A673 (cell line): ENCODE measurements around the gene TNFRSF12A. TPM values are rescaled to one million over a fixed set of nuclear protein-coding genes. Genes with fewer than 3 reads are reported as not detected.

Source experiments
- BruUV-seq: library from RNA; stranded (reverse); fragments of 400-500 nt; replicated peaks from 2 replicates; lab custom pipeline; 2021; lab: Mats Ljungman, UMichigan
- CTCF ChIA-PET: fragments of 300-600 bp; sonication (Branson Sonifier 250); formaldehyde crosslinking; loops from one replicate; lab custom pipeline; 2022; ENCODE audit warnings: antibody characterized with exemption; lab: Charles Lee
- POLR2A ChIA-PET: fragments of 300-600 bp; sonication (Branson Sonifier 250); formaldehyde crosslinking; loops from one replicate; lab custom pipeline; 2022; ENCODE audit warnings: antibody characterized with exemption; ENCODE audit not compliant: low non-redundant PET; lab: Charles Lee
- DNase-seq: peaks from one replicate; pipeline ENCODE4 v3.0.0-alpha.2; 2015; ENCODE audit warnings: low spot score
- H3K27ac ChIP-seq: fragments of 200-600 bp; sonication (generic); 2 replicates; pipeline ENCODE4 v1.5.1; 2016; ENCODE audit warnings: mixed run types, low read depth, mild to moderate bottlenecking, mixed read lengths, antibody characterized with exemption, low read length; ENCODE audit not compliant: poor library complexity, severe bottlenecking
- H3K27me3 ChIP-seq: fragments of 200-600 bp; sonication (generic); replicated peaks from 2 replicates; pipeline ENCODE4 v1.6.1; 2017; ENCODE audit warnings: mixed run types, low read depth, mild to moderate bottlenecking, mixed read lengths, antibody characterized with exemption, low read length; ENCODE audit not compliant: insufficient read depth, poor library complexity
- H3K36me3 ChIP-seq: fragments of 200-600 bp; sonication (generic); 2 replicates; pipeline ENCODE4 v1.6.1; 2016; ENCODE audit warnings: mixed run types, mild to moderate bottlenecking, mixed read lengths, antibody characterized with exemption, low read length; ENCODE audit not compliant: insufficient read depth, poor library complexity, severe bottlenecking
- H3K4me1 ChIP-seq: fragments of 200-600 bp; sonication (generic); 2 replicates; pipeline ENCODE4 v1.6.1; 2017; ENCODE audit warnings: mixed run types, mild to moderate bottlenecking, mixed read lengths, antibody characterized with exemption, low read length; ENCODE audit not compliant: insufficient read depth, poor library complexity, severe bottlenecking
- H3K4me3 ChIP-seq: fragments of 200-600 bp; sonication (generic); 2 replicates; pipeline ENCODE4 v1.5.1; 2016; ENCODE audit warnings: low read depth, mixed run types, mild to moderate bottlenecking, mixed read lengths, low read length; ENCODE audit not compliant: poor library complexity, severe bottlenecking
- H3K9me3 ChIP-seq: fragments of 200-600 bp; sonication (generic); 2 replicates; pipeline ENCODE4 v1.6.1; 2016; ENCODE audit warnings: mixed run types, low read depth, mild to moderate bottlenecking, mixed read lengths, antibody characterized with exemption, low read length; ENCODE audit not compliant: poor library complexity, severe bottlenecking
- CTCF ChIP-seq: fragments of 300-800, 200-600 bp; sonication (generic); conservative IDR thresholded peaks from 2 replicates; pipeline ENCODE4 v1.5.1; 2017; ENCODE audit warnings: low read depth, mild to moderate bottlenecking, antibody characterized with exemption, low read length, moderate library complexity, mixed read lengths
- EZH2 ChIP-seq: fragments of 200-600 bp; sonication (generic); IDR thresholded peaks from 2 replicates; pipeline ENCODE4 v1.6.1; 2017; ENCODE audit warnings: borderline replicate concordance, low read depth, mild to moderate bottlenecking, mixed read lengths, antibody characterized with exemption, low read length; ENCODE audit not compliant: poor library complexity, severe bottlenecking
- intact Hi-C: fragments of 100-400 bp; cut with micrococcal nuclease; formaldehyde crosslinking; loops from one replicate; pipeline ENCODE4 v1.10.0; 2022; ENCODE audit not compliant: unreplicated experiment
- total RNA-seq: library from RNA; stranded (reverse); gene quantifications from 2 replicates; pipeline ENCODE4 v1.2.3, GENCODE V29; 2021

Gene TNFRSF12A
- total RNA-seq, 1 experiment from 2014 or later = 39.5 TPM

GRCh38 chr16:2991566-2992261 lies 28.5 kb upstream of the TNFRSF12A start:
- BruUV-seq = no TSS peak
- CTCF ChIA-PET = no interaction called here
- no peaks in the 10 kb centered on the region for H3K36me3 ChIP-seq
- TF ChIP-seq CTCF (no peak), EZH2 (no peak)
- H3K4me3 ChIP-seq = no peak overlapping the region
- H3K27me3 ChIP-seq = peaks cover 8% of the 10 kb centered on the region
- H3K4me1 ChIP-seq = no peaks in the 10 kb centered on the region
- DNase-seq = no peak
- H3K9me3 ChIP-seq = no peaks in the 10 kb centered on the region
- POLR2A ChIA-PET = interaction anchor here (0.5 to 0.6 kb wide), 2 partner anchors 119 to 316 kb away, joined by 3 to 4 read pairs; no protein-coding TSS in a partner anchor
- intact Hi-C loops = no loop called here
- H3K27ac ChIP-seq = no peak overlapping the region

- Histone ChIP-seq H3K36me3 (no peaks in the 10 kb centered on the region), H3K4me3 (no peak overlapping the region), H3K9me3 (no peaks in the 10 kb centered on the region), H3K27me3 (peaks cover 16% of the 10 kb centered on the region), H3K4me1 (no peaks in the 10 kb centered on the region), H3K27ac (no peak overlapping the region)
- ChIA-PET CTCF (no interaction called here), POLR2A (interaction anchor here (0.5 to 0.6 kb wide), 2 partner anchors 120 to 316 kb away, joined by 3 to 4 read pairs; no protein-coding TSS in a partner anchor)
- DNase-seq = no peak
- intact Hi-C loops = no loop called here
- no TSS peak for BruUV-seq
- TF ChIP-seq CTCF (no peak), EZH2 (no peak)
Measured at GRCh38 chr16:2992383-2993081, 27.6 kb upstream of the TNFRSF12A start.

GRCh38 chr16:2996298-2996697 lies 23.9 kb upstream of the TNFRSF12A start:
- H3K27ac ChIP-seq = no peak overlapping the region
- no peaks in the 10 kb centered on the region for H3K4me1 ChIP-seq
- no peaks in the 10 kb centered on the region for H3K36me3 ChIP-seq
- no TSS peak for BruUV-seq
- peaks cover 46% of the 10 kb centered on the region for H3K27me3 ChIP-seq
- TF ChIP-seq CTCF (no peak), EZH2 (no peak)
- ChIA-PET POLR2A (no interaction called here), CTCF (no interaction called here)
- no peak for DNase-seq
- intact Hi-C loops = no loop called here
- H3K4me3 ChIP-seq = no peak overlapping the region
- H3K9me3 ChIP-seq = no peaks in the 10 kb centered on the region
